Neural cell (in vitro differentiated cells): ENCODE measurements around the gene WNT7B. TPM values are rescaled to one million over a fixed set of nuclear protein-coding genes. Genes with fewer than 3 reads are reported as not detected.

Experiments used
- H2AFZ ChIP-seq: fragments of 200-600, 300-800 bp; sonication (generic), shearing (Covaris generic); 2 replicates; pipeline ENCODE4 v1.6.0; 2014; ENCODE audit warnings: low read depth, mild to moderate bottlenecking, antibody characterized with exemption, low read length, moderate library complexity
- H3F3A ChIP-seq: fragments of 200-600 bp; shearing (Covaris generic); 2 replicates; pipeline ENCODE4 v1.6.1; 2016; ENCODE audit warnings: mild to moderate bottlenecking, moderate library complexity, mixed read lengths, antibody characterized with exemption, low read length; ENCODE audit not compliant: insufficient read depth, poor library complexity, severe bottlenecking
- H3K27ac ChIP-seq: fragments of 200-600, 300-800 bp; sonication (generic), shearing (Covaris generic); 2 replicates; pipeline ENCODE4 v1.5.1; 2014; ENCODE audit warnings: mild to moderate bottlenecking, low read length, moderate library complexity
- H3K27me3 ChIP-seq: fragments of 300-800, 200-600 bp; sonication (generic), shearing (Covaris generic); 2 replicates; pipeline ENCODE4 v1.6.0; 2014; ENCODE audit warnings: mild to moderate bottlenecking, low read depth, low read length, moderate library complexity; ENCODE audit not compliant: insufficient read depth
- H3K36me3 ChIP-seq: fragments of 300-800, 200-600 bp; sonication (generic), shearing (Covaris generic); 2 replicates; pipeline ENCODE4 v1.5.1; 2014; ENCODE audit warnings: mild to moderate bottlenecking, antibody characterized with exemption, low read length, moderate library complexity; ENCODE audit not compliant: insufficient read depth
- H3K4me2 ChIP-seq: fragments of 300-800, 200-600 bp; sonication (generic), shearing (Covaris generic); 2 replicates; pipeline ENCODE4 v1.6.0; 2014; ENCODE audit warnings: mild to moderate bottlenecking, low read length
- H3K4me3 ChIP-seq: fragments of 300-800, 200-600 bp; sonication (generic), shearing (Covaris generic); 2 replicates; pipeline ENCODE4 v1.5.1; 2014; ENCODE audit warnings: mild to moderate bottlenecking, low read length, moderate library complexity
- H3K79me2 ChIP-seq: fragments of 200-600 bp; shearing (Covaris generic); replicated peaks from 2 replicates; pipeline ENCODE4 v1.6.0; 2014; ENCODE audit warnings: mild to moderate bottlenecking, low read length, moderate library complexity; ENCODE audit not compliant: insufficient read depth
- H3K9ac ChIP-seq: fragments of 300-800, 200-600 bp; sonication (generic), shearing (Covaris generic); 2 replicates; pipeline ENCODE4 v1.6.1; 2016; ENCODE audit warnings: mild to moderate bottlenecking, low read length, mixed read lengths
- H3K9me2 ChIP-seq: fragments of 200-600 bp; shearing (Covaris generic); 2 replicates; pipeline ENCODE4 v1.6.1; 2016; ENCODE audit warnings: mild to moderate bottlenecking, low read length, mixed read lengths; ENCODE audit not compliant: insufficient read depth
- H3K9me3 ChIP-seq: fragments of 200-600, 300-800 bp; sonication (generic), shearing (Covaris generic); 2 replicates; pipeline ENCODE4 v1.6.1; 2016; ENCODE audit warnings: mild to moderate bottlenecking, mixed run types, low read length, moderate library complexity, mixed read lengths
- H4K20me1 ChIP-seq: fragments of 200-600 bp; shearing (Covaris generic); 2 replicates; pipeline ENCODE4 v1.6.1; 2016; ENCODE audit warnings: mild to moderate bottlenecking, mixed run types; ENCODE audit not compliant: insufficient read depth
- CTCF ChIP-seq: fragments of 450-650 bp; IDR thresholded peaks from 2 replicates; pipeline ENCODE4 v1.5.1; 2014; ENCODE audit warnings: antibody characterized with exemption, mild to moderate bottlenecking, moderate library complexity; ENCODE audit not compliant: poor library complexity, severe bottlenecking
- EP300 ChIP-seq: fragments of 450-650 bp; conservative IDR thresholded peaks from 2 replicates; pipeline ENCODE4 v1.6.1; 2014; ENCODE audit warnings: antibody characterized with exemption, mild to moderate bottlenecking, moderate library complexity; ENCODE audit not compliant: poor library complexity, severe bottlenecking
- EZH2 ChIP-seq: fragments of 200-600, 300-800 bp; shearing (Covaris generic), sonication (generic); IDR thresholded peaks from 2 replicates; pipeline ENCODE4 v1.6.1; 2014; ENCODE audit warnings: antibody characterized with exemption, low read length, borderline replicate concordance, mild to moderate bottlenecking; ENCODE audit not compliant: insufficient read depth, poor library complexity, severe bottlenecking
- MXI1 ChIP-seq: fragments of 450-650 bp; conservative IDR thresholded peaks from 2 replicates; pipeline ENCODE4 v1.6.1; 2014; ENCODE audit warnings: antibody characterized with exemption, mild to moderate bottlenecking; ENCODE audit not compliant: poor library complexity, severe bottlenecking
- POLR2AphosphoS5 ChIP-seq: IDR thresholded peaks from 2 replicates; pipeline ENCODE4 v1.6.1; 2012
- RAD21 ChIP-seq: fragments of 450-650 bp; conservative IDR thresholded peaks from 2 replicates; pipeline ENCODE4 v1.6.1; 2014; ENCODE audit warnings: antibody characterized with exemption, mild to moderate bottlenecking, moderate library complexity
- SMC3 ChIP-seq: fragments of 450-650 bp; conservative IDR thresholded peaks from 2 replicates; pipeline ENCODE4 v1.6.1; 2014; ENCODE audit warnings: antibody characterized with exemption, mild to moderate bottlenecking, moderate library complexity; ENCODE audit not compliant: poor library complexity
- TAF1 ChIP-seq: IDR thresholded peaks from 2 replicates; pipeline ENCODE4 v1.6.1; 2012; ENCODE audit warnings: low read depth
- polyA plus RNA-seq: library from polyadenylated mRNA; depleted of rRNA; stranded (reverse); fragments of >200 nt; gene quantifications from 2 replicates; pipeline ENCODE4 v1.2.3, GENCODE V29; 2014
- TF ChIP-seq, protein P1 (sequence below): IDR thresholded peaks from 2 replicates; pipeline ENCODE4 v1.6.1; 2012; ENCODE audit warnings: borderline replicate concordance

WNT7B gene
- polyA plus RNA-seq, 1 donor from 2014 or later, result 0.16 TPM

- no peak overlapping the region for H3K27ac ChIP-seq
- H3K27me3 ChIP-seq, result no peaks in the 10 kb centered on the region
- TF ChIP-seq, protein P1, sequence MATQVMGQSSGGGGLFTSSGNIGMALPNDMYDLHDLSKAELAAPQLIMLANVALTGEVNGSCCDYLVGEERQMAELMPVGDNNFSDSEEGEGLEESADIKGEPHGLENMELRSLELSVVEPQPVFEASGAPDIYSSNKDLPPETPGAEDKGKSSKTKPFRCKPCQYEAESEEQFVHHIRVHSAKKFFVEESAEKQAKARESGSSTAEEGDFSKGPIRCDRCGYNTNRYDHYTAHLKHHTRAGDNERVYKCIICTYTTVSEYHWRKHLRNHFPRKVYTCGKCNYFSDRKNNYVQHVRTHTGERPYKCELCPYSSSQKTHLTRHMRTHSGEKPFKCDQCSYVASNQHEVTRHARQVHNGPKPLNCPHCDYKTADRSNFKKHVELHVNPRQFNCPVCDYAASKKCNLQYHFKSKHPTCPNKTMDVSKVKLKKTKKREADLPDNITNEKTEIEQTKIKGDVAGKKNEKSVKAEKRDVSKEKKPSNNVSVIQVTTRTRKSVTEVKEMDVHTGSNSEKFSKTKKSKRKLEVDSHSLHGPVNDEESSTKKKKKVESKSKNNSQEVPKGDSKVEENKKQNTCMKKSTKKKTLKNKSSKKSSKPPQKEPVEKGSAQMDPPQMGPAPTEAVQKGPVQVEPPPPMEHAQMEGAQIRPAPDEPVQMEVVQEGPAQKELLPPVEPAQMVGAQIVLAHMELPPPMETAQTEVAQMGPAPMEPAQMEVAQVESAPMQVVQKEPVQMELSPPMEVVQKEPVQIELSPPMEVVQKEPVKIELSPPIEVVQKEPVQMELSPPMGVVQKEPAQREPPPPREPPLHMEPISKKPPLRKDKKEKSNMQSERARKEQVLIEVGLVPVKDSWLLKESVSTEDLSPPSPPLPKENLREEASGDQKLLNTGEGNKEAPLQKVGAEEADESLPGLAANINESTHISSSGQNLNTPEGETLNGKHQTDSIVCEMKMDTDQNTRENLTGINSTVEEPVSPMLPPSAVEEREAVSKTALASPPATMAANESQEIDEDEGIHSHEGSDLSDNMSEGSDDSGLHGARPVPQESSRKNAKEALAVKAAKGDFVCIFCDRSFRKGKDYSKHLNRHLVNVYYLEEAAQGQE, result no peak
- TF ChIP-seq SMC3, result no peak
- no peak overlapping the region for H3K9ac ChIP-seq
- H3K79me2 ChIP-seq, result no peaks in the 10 kb centered on the region
- no peak overlapping the region for H2AFZ ChIP-seq
- no peak overlapping the region for H3K4me3 ChIP-seq
- H3F3A ChIP-seq, result no peaks in the 10 kb centered on the region
- H3K9me3 ChIP-seq, result no peaks in the 10 kb centered on the region
- H3K9me2 ChIP-seq, result no peaks in the 10 kb centered on the region
- no peaks in the 10 kb centered on the region for H3K36me3 ChIP-seq
- no peaks in the 10 kb centered on the region for H4K20me1 ChIP-seq
- no peak overlapping the region for H3K4me2 ChIP-seq
These were observed 24.8 kb downstream of the WNT7B start for GRCh38 chr22:45952151-45952550.

DNA sequence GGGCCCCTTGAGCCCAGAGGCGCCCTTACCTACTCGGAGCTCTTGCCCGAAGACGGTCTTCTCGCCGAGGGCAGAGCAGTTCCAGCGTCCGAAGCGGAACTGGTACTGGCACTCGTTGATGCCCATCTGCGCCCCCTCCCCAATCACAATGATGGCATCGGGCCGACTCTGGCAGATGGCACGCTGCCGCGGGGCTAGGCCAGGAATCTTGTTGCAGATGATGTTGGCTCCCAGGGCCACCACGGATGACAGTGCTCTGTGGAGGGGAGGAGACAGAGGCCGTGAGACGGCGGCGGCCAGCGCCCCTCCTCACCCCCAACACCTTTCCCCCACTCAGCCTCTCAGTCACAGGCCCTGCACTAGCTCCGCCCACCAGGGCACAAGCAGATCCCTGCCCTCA is 27.1 kb downstream of the WNT7B start:
- H3K9ac ChIP-seq, result no peak overlapping the region
- H3K27me3 ChIP-seq, result no peaks in the 10 kb centered on the region
- H4K20me1 ChIP-seq, result no peaks in the 10 kb centered on the region
- TF ChIP-seq POLR2AphosphoS5 (no peak), CTCF (no peak), EP300 (no peak), TAF1 (no peak), MXI1 (no peak), EZH2 (no peak), RAD21 (no peak), SMC3 (no peak)
- TF ChIP-seq, protein P1, result no peak
- H3K4me2 ChIP-seq, result no peak overlapping the region
- H3K36me3 ChIP-seq, result no peaks in the 10 kb centered on the region
- H3K9me3 ChIP-seq, result no peaks in the 10 kb centered on the region
- no peak overlapping the region for H3K27ac ChIP-seq
- no peak overlapping the region for H2AFZ ChIP-seq
- no peaks in the 10 kb centered on the region for H3K9me2 ChIP-seq
- H3K4me3 ChIP-seq, result no peak overlapping the region
- H3K79me2 ChIP-seq, result no peaks in the 10 kb centered on the region
- H3F3A ChIP-seq, result no peaks in the 10 kb centered on the region
